Measurements from ENCODE around the gene HMCN2. TPM values are rescaled to one million over a fixed set of nuclear protein-coding genes. Genes with fewer than 3 reads are reported as not detected.

The HMCN2 gene
- total and polyA plus RNA-seq, 8 donors, result 1.1 to 21.1 (median 5.0) TPM

- peaks cover 0 to 13% (median 6%) of the 10 kb centered on the region in 4 donors for H3K4me1 ChIP-seq
- H3K27me3 ChIP-seq, result peaks cover 0 to 17% (median 0%) of the 10 kb centered on the region in 3 donors
- intact Hi-C loops (cut with DNase I; ENCODE audit: low total_unique reads), result loop anchor here (10.0 kb wide), 1 partner anchor 243 kb away; no protein-coding TSS in a partner anchor
- no peak for TF ChIP-seq POLR2AphosphoS5 (IDR thresholded peaks at IDR 0.05)
- TF ChIP-seq POLR2A (IDR thresholded peaks at IDR 0.05), result no peak
- TF ChIP-seq CTCF (IDR thresholded peaks at IDR 0.05), result no peak
- no peak for TF ChIP-seq EP300 (IDR thresholded peaks at IDR 0.05)
- H3K27ac ChIP-seq, result no peak overlapping the region
- H3K9me3 ChIP-seq, result no peaks in the 10 kb centered on the region
- 36 to 69% (median 45%) methylated on average over 2 to 6 of the region's 6 CpGs for WGBS, 5 donors
- H3K4me3 ChIP-seq, result no peak overlapping the region
- DNase-seq, result no peak
- no peaks in the 10 kb centered on the region for H3K36me3 ChIP-seq
These were observed 82.4 kb downstream of the HMCN2 start for GRCh38 chr9:130347931-130348330.

GRCh38 chr9:130348341-130348740 lies 82.8 kb downstream of the HMCN2 start:
- Histone ChIP-seq H3K9me3 (no peaks in the 10 kb centered on the region), H3K4me1 (peaks cover 0 to 10% (median 4%) of the 10 kb centered on the region in 4 donors), H3K36me3 (no peaks in the 10 kb centered on the region), H3K27me3 (peaks cover 0 to 13% (median 0%) of the 10 kb centered on the region in 3 donors), H3K27ac (no peak overlapping the region), H3K4me3 (no peak overlapping the region)
- no peak for DNase-seq
- WGBS, 5 donors, result 80 to 85% (median 81%) methylated on average over 17 to 21 of the region's 21 CpGs
- TF ChIP-seq POLR2AphosphoS5 (IDR thresholded peaks at IDR 0.05) (no peak), EP300 (IDR thresholded peaks at IDR 0.05) (no peak), CTCF (IDR thresholded peaks at IDR 0.05) (no peak), POLR2A (IDR thresholded peaks at IDR 0.05) (no peak)
- intact Hi-C loops (cut with DNase I; ENCODE audit: low total_unique reads), result loop anchor here (10.0 kb wide), 1 partner anchor 244 kb away; no protein-coding TSS in a partner anchor

DNA sequence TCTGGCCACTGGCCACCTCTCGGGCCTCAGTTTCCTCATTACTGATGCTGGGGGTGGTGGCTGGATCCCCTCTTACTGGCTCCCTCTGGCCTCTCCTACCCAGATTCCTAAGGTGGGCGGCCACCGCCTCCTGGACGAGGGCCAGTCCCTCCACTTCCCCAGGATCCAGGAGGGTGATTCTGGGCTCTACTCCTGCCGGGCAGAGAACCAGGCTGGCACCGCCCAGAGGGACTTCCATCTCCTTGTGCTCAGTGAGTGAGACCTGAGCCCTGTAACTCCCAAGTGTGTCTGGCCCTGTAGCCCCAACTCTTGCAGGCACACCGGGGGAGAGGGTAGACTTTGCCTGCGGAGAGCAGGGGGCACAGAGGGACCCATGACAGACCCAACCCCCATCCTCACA lies 83.3 kb downstream of the HMCN2 start:
- no peak for DNase-seq
- Histone ChIP-seq H3K27me3 (peaks cover 0 to 8% (median 0%) of the 10 kb centered on the region in 3 donors), H3K4me1 (peaks cover 0 to 9% (median 3%) of the 10 kb centered on the region in 4 donors), H3K9me3 (no peaks in the 10 kb centered on the region), H3K36me3 (no peaks in the 10 kb centered on the region), H3K4me3 (no peak overlapping the region), H3K27ac (no peak overlapping the region)
- intact Hi-C loops (cut with DNase I; ENCODE audit: low total_unique reads), result loop anchor here (10.0 kb wide), 1 partner anchor 244 kb away; no protein-coding TSS in a partner anchor
- WGBS, 5 donors, result 63 to 90% (median 67%) methylated on average over 4 to 8 of the region's 8 CpGs
- TF ChIP-seq POLR2AphosphoS5 (IDR thresholded peaks at IDR 0.05) (no peak), CTCF (IDR thresholded peaks at IDR 0.05) (no peak), POLR2A (IDR thresholded peaks at IDR 0.05) (no peak), EP300 (IDR thresholded peaks at IDR 0.05) (no peak)

DNA sequence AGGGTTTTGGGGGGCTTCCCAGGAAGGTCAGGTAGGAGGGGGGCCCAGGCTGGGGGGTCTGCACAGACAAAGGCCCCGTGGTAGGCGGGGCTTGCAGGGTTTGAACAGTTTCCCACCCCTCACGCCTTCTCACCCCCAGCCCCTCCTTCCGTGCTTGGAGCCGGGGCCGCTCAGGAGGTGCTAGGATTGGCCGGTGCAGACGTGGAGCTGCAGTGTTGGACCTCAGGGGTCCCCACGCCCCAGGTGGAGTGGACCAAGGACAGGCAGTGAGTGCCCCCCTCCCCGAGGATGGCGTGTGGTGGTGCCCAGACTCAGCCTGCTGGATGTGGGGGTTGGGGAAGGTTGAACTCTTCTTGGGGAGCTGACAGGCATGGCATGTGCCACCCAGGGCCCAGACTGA lies 83.8 kb downstream of the HMCN2 start:
- no peaks in the 10 kb centered on the region for H3K36me3 ChIP-seq
- intact Hi-C loops (cut with DNase I; ENCODE audit: low total_unique reads), result loop anchor here (10.0 kb wide), 1 partner anchor 245 kb away; no protein-coding TSS in a partner anchor
- no peak for DNase-seq
- H3K9me3 ChIP-seq, result no peaks in the 10 kb centered on the region
- WGBS, 5 donors, result 52 to 77% (median 60%) methylated on average over 7 to 11 of the region's 11 CpGs
- no peak overlapping the region for H3K4me3 ChIP-seq
- H3K4me1 ChIP-seq, result peaks cover 0 to 9% (median 3%) of the 10 kb centered on the region in 4 donors
- no peak for TF ChIP-seq CTCF (IDR thresholded peaks at IDR 0.05)
- no peak overlapping the region for H3K27ac ChIP-seq
- H3K27me3 ChIP-seq, result peaks cover 0 to 5% (median 0%) of the 10 kb centered on the region in 3 donors

Data from stomach (tissue), 9 donors.